ENCODE data around the gene CIBAR2.

DNA sequence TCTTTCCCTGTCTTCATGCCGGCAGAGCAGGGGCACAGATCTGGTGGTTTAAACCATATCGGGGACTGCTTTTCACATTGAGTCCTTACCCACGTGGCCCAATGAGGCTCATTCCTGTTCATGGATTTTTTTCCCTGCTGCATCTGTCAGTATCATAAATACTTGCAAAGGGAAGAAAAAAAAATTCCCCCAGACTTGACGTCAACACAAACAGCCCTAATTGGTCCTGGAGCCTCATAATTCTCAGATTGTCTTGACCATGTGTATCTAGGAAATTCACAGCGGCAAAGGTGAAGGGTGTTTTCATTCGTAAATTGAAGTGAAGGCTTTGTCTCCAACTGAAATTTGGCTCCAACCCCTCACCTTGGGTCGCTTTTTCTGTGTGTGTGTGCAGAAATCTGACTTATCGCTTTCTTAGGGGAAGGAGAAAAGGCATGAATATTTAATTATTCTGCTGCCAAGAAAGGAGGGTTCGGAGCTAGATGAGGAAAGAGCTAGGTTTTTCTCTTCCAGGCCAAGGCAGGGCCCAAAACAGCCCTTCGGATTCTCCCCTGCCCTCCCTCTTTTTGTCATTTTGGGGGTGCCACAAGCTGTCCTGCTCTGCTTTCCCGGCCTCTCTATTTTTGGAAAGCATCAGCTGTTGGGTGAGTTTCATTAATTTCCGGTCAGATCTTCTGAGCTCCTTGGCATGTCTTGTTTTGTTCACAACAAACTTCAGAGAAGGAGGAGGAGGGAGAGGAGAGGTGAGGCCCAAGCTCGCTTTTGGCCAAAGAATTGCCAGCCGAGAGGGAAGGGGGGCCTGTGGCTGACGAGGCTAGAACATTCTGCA, 17.8 kb upstream of the CIBAR2 start:
- TF ChIP-seq POLR2A (IDR thresholded peaks at IDR 0.05) (no peak), POLR2AphosphoS5 (IDR thresholded peaks at IDR 0.05) (no peak)
- TF ChIP-seq, protein P1, sequence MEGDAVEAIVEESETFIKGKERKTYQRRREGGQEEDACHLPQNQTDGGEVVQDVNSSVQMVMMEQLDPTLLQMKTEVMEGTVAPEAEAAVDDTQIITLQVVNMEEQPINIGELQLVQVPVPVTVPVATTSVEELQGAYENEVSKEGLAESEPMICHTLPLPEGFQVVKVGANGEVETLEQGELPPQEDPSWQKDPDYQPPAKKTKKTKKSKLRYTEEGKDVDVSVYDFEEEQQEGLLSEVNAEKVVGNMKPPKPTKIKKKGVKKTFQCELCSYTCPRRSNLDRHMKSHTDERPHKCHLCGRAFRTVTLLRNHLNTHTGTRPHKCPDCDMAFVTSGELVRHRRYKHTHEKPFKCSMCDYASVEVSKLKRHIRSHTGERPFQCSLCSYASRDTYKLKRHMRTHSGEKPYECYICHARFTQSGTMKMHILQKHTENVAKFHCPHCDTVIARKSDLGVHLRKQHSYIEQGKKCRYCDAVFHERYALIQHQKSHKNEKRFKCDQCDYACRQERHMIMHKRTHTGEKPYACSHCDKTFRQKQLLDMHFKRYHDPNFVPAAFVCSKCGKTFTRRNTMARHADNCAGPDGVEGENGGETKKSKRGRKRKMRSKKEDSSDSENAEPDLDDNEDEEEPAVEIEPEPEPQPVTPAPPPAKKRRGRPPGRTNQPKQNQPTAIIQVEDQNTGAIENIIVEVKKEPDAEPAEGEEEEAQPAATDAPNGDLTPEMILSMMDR (IDR thresholded peaks at IDR 0.05 in 8 of 11, conservative IDR thresholded peaks at IDR 0.05 in 3 of 11), result no peak
